ENCODE results near the gene TIAM2.

DNA sequence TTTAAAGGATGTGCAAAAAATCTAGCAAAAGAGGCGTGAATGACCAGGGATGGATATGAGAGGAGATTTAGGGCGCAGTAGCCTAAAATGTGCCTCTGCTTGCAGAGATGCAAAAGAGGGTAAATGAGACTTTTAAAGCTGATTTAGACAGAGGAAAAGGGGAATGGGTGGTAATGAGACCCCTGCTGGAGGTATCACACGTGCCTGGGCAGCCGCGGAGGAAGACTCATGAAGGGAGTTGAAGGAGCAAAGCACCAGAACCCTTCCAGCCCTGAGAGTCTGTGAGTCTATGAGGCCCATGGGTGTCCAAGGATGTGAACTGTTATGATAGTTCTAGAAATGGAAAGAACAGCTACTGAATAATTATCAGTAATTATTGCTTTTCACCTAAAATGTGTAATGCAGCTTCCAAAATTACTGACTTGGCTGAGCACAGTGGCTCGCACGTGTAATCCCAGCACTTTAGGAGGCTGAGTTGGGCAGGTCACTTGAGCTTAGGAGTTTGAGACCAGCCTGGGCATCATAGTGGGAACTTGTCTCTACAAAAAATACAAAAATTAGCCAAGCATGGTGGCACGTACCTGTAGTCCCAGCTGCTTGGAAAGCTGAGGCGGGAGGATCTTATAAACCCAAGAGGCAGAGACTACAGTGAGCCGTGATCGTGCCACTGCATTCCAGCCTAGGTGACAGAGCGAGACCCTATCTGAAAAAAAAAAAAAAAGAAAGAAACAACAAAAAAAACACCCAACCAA lies 38.2 kb upstream of the TIAM2 start:
- TF ChIP-seq EZH2 (IDR thresholded peaks at IDR 0.05; ENCODE audit: low read depth, unreplicated experiment) = no peak
- no peak for TF ChIP-seq EZH2phosphoT487 (IDR thresholded peaks at IDR 0.05; ENCODE audit: unreplicated experiment)
- no peak for TF ChIP-seq POLR2AphosphoS5 (IDR thresholded peaks at IDR 0.05; ENCODE audit: low read depth)
- TF ChIP-seq, protein P1, sequence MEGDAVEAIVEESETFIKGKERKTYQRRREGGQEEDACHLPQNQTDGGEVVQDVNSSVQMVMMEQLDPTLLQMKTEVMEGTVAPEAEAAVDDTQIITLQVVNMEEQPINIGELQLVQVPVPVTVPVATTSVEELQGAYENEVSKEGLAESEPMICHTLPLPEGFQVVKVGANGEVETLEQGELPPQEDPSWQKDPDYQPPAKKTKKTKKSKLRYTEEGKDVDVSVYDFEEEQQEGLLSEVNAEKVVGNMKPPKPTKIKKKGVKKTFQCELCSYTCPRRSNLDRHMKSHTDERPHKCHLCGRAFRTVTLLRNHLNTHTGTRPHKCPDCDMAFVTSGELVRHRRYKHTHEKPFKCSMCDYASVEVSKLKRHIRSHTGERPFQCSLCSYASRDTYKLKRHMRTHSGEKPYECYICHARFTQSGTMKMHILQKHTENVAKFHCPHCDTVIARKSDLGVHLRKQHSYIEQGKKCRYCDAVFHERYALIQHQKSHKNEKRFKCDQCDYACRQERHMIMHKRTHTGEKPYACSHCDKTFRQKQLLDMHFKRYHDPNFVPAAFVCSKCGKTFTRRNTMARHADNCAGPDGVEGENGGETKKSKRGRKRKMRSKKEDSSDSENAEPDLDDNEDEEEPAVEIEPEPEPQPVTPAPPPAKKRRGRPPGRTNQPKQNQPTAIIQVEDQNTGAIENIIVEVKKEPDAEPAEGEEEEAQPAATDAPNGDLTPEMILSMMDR (conservative IDR thresholded peaks at IDR 0.05; ENCODE audit: low read depth in 2 of 2) = peak; percentile 39 to 52
- TF ChIP-seq, protein P2, sequence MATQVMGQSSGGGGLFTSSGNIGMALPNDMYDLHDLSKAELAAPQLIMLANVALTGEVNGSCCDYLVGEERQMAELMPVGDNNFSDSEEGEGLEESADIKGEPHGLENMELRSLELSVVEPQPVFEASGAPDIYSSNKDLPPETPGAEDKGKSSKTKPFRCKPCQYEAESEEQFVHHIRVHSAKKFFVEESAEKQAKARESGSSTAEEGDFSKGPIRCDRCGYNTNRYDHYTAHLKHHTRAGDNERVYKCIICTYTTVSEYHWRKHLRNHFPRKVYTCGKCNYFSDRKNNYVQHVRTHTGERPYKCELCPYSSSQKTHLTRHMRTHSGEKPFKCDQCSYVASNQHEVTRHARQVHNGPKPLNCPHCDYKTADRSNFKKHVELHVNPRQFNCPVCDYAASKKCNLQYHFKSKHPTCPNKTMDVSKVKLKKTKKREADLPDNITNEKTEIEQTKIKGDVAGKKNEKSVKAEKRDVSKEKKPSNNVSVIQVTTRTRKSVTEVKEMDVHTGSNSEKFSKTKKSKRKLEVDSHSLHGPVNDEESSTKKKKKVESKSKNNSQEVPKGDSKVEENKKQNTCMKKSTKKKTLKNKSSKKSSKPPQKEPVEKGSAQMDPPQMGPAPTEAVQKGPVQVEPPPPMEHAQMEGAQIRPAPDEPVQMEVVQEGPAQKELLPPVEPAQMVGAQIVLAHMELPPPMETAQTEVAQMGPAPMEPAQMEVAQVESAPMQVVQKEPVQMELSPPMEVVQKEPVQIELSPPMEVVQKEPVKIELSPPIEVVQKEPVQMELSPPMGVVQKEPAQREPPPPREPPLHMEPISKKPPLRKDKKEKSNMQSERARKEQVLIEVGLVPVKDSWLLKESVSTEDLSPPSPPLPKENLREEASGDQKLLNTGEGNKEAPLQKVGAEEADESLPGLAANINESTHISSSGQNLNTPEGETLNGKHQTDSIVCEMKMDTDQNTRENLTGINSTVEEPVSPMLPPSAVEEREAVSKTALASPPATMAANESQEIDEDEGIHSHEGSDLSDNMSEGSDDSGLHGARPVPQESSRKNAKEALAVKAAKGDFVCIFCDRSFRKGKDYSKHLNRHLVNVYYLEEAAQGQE (IDR thresholded peaks at IDR 0.05; ENCODE audit: unreplicated experiment) = no peak
- no peak for TF ChIP-seq CREB1 (CRISPR knock-in tag; IDR thresholded peaks at IDR 0.05; ENCODE audit: low read depth)
- TF ChIP-seq ZNF331 (CRISPR knock-in tag; IDR thresholded peaks at IDR 0.05; ENCODE audit: low read depth) = no peak
- no peak for TF ChIP-seq ZNF114 (CRISPR knock-in tag; IDR thresholded peaks at IDR 0.05)
- TF ChIP-seq, protein P3, sequence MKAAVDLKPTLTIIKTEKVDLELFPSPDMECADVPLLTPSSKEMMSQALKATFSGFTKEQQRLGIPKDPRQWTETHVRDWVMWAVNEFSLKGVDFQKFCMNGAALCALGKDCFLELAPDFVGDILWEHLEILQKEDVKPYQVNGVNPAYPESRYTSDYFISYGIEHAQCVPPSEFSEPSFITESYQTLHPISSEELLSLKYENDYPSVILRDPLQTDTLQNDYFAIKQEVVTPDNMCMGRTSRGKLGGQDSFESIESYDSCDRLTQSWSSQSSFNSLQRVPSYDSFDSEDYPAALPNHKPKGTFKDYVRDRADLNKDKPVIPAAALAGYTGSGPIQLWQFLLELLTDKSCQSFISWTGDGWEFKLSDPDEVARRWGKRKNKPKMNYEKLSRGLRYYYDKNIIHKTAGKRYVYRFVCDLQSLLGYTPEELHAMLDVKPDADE (IDR thresholded peaks at IDR 0.05) = no peak
